GM18867 (cell line): Measurements from ENCODE around the gene KAZN.

Experiments
- ATAC-seq: cut with Tn5 transposase; IDR thresholded peaks from one replicate; pipeline ENCODE4 v1.9.1; 2021; ENCODE audit warnings: mild to moderate bottlenecking, moderate library complexity; ENCODE audit not compliant: unreplicated experiment

The KAZN gene

DNA sequence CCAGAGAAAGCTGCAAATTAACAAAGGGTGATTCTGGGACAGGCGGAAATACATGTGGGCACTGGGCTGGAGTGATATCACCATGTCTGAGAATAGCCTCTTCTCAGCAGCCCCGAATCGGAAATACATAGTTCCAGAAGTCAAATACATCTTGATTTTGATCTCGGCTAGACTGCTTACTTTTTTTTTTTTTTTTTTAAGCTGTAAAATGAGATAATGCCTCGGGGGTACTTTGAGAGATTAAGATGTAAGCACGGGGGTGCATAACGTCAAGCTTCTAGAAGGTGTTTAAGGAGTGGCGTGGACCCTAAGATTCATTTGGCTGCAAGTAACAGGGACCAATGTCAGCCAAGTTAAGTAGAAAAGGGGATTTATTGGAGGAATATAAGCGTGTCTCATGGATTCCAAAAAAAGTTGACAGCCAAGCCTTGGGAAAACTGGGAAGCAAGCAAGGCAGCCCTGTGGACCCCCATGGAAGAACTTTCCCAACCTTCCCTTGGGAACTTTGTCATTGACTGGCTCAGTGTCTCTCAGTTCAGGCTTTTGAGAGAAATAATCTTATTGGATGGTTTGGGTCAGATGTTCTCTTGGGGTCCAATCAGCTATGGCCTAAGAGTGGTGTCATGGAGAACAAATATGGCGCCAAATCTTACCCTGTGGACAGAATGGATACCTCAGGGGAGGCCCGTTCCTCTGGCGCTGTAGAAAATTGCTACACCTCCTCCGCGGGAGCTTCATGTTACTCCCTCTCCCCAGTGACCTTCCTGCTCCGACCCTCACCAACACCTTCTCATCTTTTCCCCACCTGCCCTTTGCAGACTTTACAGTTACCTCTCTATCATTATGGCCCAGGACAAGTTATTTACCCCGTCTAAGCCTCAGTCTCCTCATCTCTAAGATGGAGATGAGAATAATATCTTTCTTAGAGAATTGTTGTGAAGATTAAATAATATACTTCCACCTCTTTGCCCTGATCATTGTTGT lies 186.6 kb downstream of the KAZN start:
- no peak for ATAC-seq

DNA sequence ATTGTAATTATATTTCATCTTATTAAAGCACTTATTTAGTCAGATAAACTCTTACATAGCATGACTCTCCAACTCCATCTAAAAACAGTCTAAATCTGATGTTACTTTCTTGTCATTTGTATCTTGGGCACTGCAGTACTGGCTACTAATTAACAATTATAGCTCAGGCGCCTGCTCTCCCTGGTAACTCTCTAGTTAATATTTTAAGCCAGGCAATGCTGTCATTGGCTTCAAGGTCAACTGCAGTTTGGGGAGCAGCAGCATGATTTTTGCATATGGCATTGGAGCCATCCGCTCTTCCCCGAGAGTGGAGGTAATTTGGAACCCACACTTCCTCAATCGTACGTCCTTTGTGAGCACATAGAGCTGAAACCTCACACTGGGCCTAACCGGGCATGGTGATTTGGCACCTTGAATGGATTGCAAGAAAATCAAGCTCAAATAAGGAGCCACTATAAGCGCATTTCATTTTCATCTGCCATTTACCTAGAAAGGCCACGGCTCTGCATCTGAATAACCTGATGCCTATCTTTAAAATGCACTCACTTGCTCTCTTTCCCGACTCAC lies 187.7 kb downstream of the KAZN start:
- no peak for ATAC-seq

DNA sequence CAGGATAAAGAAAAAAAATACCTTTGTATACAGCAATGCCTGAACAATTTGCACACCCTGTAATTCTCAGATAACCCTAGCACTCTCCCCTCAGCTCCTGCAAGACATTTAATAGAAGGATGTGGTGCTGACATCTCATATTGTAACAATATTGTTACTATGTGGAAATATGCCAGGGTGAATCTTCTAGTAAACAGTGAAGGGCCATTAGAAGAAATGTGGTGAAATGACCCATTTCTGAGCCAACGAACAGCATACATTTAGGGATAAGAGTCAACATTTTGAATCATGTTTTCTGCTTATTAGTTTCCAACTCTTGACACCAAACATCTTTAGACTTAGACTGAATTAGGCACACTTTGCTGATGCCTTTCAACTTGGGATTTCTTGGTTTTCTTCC lies 188.2 kb downstream of the KAZN start:
- no peak for ATAC-seq

DNA sequence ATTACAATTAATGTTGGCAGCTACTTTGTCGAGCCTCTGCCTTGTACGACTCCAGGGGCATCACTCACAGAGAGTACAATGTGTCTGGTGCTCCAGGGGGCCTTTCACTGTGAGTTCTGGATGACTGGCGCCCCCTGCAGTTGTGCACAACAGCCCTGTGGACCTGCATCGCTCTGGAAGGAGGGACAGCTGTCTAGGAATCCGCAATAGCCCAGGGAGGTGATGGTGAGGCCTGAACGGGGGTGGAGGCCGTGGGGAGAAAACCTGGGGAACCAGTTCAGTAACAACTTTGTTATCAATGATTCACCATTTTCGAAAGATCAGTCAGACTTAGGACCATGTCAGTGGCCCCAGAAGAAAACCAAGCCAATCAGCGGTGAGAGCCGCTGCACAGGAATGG lies 189.1 kb downstream of the KAZN start:
- ATAC-seq = no peak

GRCh38 chr1:14788080-14788479 lies 189.6 kb downstream of the KAZN start:
- ATAC-seq = no peak

GRCh38 chr1:14790982-14791381 lies 192.5 kb downstream of the KAZN start:
- ATAC-seq = no peak

- no peak for ATAC-seq
Observed at GRCh38 chr1:14791654-14792053, 193.2 kb downstream of the KAZN start.

GRCh38 chr1:14794136-14794768 lies 195.8 kb downstream of the KAZN start:
- ATAC-seq = no peak

GRCh38 chr1:14794906-14795305 lies 196.4 kb downstream of the KAZN start:
- ATAC-seq = no peak

DNA sequence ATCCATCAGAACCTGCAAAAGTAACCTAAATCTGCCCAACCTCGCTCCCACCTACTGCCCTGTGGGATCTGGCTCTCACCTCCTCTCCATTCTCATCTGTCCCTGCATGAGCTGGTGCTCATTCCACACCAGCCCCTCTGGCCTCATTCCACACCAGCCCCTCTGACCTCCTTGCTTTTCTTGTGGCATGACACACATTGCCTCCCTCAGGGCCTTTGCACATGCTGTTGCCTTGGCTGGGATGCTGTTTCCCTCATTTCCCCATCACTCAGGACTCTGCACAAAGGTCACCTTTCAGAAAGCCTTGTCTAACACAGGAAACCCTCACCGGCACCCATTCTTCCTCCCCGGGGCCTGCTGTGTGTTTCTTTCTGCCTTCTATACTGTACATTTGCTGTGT lies 197.1 kb downstream of the KAZN start:
- ATAC-seq = no peak

DNA sequence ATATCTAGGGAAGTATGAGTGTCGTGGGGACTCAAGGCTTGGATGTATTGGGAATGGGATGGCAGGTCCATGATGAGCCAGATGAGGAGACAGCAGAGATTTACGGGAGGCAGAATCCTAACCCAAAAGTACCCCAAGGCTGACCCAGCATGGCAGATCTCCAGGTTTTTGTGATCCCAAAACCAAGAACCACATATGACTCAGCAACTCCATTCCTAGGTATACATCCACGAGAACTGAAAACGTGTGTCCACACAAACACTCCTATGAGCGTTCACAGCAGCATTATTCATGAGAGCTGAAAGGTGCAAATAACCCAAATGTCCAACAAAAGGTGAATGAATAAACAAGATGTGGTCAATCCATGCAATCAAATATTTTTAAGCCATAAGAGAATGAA lies 201.5 kb downstream of the KAZN start:
- no peak for ATAC-seq

DNA sequence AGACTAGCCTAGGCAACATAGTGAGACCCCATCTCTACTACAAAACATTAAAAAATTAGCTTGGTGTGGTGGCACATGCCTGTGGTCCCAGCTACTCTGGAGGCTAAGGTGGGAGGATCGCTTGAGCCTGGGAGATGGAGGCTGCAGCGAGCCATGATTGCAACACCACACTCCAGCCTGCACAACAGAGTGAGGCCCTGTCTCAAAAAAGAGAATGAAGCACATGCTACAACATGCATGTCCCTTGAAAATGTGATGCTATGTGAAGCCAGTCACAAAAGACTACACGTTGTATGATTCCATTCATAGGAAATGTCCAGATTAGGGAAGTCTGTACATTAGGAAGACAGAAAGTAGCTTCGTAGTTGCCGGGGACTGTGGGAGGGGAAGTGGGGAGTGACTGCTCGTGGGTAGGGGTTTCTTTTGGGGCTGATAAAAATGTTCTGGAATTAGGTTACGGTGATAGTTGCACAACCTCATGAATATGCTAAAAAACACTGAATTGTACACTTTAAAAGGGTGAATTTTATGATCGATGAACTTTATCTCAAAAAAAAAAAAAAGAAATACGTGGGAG lies 202.1 kb downstream of the KAZN start:
- ATAC-seq = no peak

- ATAC-seq = no peak
Observed at GRCh38 chr1:14803002-14803789, 204.7 kb downstream of the KAZN start.

- ATAC-seq = no peak
Observed at GRCh38 chr1:14804626-14805025, 206.1 kb downstream of the KAZN start.

DNA sequence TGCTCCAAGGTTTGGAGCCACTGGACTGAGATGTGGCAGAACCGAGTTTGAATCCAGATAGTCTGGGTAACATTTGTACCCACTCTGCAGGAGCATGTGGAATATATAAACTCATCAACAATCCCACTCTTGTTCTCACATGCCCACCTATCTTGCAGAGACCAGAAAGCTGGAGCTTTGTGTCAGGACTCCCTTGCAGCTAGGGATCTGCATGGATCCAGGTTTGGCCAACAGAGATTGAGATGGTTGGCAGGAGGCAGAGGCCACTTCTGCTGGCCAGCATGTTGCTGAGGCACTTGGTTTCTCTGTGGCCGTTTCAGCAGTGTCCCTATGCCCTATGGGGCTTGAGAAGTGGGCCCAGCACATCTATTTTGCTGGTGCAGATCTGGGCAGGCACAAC lies 208.3 kb downstream of the KAZN start:
- no peak for ATAC-seq

GRCh38 chr1:14808768-14809167 lies 210.3 kb downstream of the KAZN start:
- ATAC-seq = no peak

DNA sequence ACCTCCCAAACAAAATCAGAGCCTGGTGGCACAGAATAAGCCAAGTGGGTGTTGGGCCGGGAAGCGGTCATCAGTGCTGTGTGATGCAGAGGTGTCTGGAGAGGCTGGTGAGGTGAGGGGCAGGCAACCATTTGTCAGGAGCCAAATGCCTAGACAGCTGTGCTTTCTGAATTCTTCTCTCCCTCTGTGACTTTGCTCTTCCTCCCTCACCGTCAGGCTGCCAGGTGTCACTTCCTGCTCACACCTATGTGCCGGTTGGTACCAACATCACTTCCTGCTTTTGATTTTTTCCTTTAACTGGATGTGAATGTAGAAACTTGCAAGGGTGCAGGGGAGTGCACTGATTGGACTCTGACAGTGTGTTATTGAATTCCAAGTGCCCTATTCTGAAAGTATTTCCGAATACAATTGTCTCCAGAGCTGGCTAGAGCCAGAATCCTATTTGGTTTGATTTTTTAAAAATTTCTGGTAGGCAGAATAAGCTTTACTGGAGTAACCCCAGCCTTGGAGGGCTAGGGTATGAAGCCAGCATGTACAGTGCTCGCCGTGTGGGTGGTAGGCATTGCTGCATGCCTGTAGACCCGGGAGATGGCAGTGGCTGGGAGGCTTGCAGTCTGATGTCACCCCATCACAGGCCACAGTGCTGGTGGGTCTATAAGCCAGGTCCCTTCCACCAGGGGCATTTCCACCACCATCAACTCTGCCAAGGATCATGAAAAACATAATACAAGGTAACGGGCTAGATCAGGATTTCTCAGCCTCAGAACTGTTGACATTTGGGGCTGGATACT lies 210.9 kb downstream of the KAZN start:
- ATAC-seq = no peak

DNA sequence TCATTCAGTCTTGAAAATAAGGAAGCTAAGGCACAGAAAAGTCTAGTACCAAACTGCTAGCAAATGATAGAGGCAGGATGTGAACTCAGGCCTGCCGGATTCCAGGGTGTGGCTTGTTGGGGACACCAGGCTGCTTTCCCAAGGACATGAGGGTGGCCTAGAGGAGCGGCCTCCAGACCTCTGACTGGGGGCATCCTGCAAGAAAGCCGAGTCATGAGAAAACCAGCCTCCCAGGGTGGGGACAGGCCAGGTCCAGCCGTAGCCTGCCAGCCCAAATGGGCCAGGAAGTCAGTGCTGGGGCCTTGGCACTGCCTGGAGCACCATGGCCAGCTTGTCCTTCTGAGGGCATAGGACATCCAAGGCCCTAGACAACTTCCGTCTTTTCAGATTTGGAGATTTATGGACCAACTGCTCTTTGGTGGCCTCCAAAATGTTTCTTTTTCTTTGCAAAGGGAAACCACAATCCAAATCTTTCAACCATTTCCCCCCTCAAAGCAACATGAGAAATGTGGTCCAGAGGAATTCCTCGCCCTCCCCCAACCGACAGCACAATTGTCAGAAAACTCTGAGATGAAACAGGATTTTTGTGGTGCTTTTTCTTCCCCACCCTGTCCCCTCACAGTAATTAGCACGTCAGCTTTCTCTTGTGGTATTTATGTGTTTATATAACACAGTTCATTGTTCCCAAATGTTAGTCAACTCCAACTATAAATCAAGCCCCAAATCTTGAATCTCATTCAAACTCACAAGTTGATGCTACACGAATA lies 212.3 kb downstream of the KAZN start:
- no peak for ATAC-seq

GRCh38 chr1:14811573-14811972 lies 213.1 kb downstream of the KAZN start:
- ATAC-seq = no peak
